NCI-H774 (cell line): Measurements from ENCODE around the gene TMEM26.

Experiments used
- DNase-seq: peaks from one replicate; lab custom pipeline; 2025; lab: John Stamatoyannopoulos, UW

The TMEM26 gene

DNA sequence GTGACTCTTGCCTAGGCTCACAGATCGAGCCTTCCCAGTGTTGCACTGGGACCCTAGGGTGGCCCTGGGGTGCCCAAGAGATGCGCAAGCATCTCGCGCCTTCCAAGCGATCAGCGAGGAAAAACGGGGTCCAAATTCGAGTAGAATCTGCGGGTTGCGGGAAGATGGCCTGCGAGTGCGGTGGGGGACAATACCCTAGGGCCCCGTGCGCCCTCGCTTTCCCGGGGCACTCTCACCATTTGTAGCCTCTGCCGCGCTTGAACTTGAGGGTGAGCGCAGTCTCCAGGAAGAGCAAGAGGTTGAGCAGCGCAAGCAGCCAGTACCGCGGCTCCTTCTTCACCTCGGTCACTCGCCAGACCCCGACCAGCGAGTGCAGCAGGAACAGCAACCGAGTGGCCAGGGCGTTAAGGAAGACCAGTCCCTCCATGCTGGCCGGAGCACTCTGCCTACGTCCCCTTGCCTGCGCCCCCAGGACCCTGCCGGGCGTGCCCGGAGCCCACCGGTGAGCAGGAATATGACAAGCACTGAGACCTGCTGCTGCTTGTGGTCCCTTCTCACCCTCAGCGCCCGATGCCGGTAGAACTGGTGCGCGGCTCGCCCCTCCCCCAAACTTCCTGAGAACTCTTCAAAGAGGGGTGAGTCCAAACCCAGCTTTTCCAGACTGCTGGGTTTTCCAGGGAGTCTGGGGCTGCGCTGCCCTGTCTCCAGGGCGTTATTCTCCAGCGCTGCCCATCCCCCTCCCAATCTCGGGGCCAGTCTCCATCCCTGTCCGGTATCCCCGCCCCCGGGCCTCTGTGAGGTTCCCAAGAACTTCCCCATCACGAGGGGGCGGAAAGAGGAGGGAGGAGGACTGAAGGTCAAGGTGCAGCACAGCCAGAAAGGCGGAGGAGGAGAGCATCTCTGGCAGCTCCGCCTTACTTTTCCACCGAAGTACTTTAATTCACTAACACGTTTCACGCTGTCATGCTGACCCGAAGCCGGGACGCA lies at the start of gene TMEM26:
Gene TMEM26, minus strand, starts transcription at position 727 of the 987 bp plus-strand sequence. Its CDS starts 300 bp downstream, at position 427.
- DNase-seq = no peak

DNA sequence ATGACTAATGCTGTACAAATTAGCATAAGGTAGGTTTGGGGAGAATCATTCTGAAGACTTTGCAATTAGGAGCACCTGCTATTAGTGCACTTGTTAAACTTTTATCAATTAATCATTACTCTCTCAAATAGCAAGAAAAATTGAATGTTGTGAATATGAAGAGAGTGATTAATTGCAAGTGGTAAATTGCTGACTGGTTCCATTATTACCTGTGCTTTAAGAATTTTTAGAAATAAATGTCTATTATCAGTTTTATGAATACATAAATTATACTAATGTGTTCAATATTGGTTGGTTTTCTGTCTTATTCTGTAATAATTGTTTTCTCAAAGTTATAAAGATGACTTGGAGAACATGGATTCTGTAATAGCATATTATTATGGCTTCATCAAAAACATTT lies 47.3 kb upstream of the TMEM26 start:
- DNase-seq = no peak

DNA sequence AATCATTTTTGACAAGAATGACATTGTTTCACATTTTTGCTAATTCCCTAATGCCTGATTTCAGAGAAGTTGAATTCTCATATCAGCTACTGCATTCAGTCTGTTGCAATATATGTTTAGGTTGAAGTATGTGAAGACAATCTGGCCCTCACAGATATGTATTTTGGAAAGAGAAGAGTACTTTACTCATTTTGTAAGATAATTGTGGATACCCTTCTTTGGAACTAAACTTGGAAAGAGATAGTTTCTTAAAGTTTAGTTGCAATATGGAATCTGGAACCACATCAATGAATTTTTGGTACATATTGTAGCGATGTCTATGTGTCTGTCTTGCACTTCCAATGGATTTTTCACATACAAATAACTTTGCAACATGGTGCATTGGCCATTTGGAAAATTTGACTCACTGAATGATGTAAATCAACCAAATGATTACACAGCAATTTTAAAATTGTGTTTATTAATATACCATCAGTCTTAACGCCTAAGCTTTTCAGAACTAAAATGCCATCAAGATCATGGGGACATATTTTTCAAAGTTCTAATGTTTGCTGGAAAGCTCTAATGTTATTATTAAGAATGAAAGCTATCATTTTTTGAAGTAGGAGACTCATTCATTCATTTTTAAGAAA lies 39.3 kb upstream of the TMEM26 start:
- no peak for DNase-seq

DNA sequence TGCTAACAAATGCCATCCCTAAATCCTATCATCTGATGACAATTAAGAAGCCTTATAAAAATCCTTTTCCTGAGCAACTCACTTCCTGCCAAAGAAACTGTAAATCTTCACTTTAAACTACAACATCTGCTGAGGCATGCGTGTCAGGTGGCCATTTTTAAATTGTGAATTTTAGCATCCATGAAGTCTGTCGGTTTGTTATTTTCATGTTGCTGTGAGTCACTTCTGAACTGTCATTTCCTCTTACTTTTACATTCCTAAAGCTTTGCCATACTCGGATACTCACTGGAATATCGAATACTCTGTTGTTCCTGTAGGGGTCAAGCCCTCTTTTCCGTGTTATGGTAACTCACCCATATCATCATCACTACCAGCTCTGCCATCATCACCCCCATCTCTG lies 34.3 kb upstream of the TMEM26 start:
- no peak for DNase-seq

DNA sequence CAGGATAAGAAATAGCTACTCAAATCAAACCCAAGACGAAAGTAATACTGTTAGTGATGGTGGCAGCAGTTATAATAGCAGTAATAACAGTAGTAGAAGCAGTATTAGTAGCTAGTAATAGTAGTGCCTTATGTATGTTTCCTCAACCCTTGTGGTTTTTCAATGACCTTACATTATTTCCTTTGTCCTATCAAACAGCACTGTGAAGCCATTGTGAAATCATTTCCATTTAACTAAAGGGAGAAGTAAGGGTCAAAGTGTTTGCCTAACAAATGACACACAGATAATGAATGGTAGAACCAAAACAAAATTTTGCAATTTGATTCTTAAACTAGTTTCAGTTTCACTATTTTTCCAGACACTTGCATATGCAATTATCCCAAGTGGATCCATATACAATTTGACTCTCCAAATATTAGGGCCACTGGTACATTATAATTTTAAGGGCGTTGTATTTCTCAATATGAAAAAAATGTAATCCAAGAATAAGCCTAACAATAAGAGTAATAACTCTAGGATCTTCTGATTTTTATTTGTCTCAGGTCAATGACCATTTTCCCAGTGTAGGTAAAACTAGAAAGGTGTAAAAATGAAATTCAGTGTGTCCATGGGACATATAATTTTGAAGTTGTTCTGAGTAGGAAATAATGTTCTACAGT lies 33.7 kb upstream of the TMEM26 start:
- DNase-seq = no peak

DNA sequence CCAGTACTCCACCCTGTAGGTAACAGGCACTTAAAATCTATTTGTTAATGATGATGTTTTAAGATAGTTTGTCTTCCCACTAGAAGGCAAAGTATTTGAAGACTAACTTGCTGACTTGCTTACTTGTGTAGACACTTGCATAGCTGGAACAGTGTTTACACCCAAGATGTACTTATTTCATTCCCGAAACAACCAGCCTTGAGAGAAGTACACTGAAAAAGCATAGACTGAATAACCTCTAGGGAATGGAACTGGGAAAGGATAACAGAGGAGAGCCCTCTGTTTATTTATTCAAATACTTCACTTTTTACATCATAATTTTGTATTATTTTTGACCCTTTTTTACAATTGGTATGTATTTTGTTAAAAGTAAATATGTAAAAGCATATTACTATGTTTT lies 33.1 kb upstream of the TMEM26 start:
- DNase-seq = no peak

DNA sequence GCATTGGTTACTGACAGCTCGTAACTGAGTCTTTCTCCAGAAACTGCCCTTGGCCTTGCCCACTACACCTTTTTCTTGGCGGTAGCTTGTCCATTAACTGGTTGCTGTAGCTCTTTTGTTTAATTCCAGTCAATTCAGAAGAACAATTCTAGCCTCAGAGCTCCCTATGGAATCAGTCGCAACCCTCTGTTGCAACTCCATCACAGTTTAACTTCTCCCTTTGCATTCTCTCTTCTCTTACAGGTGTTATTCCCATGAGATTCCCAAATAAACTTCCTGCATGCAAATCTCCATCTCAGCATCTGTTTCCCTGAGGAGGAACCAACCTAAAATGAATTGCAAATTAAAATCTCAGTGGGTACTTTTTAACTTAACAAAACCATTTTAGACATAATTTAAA lies 28.4 kb upstream of the TMEM26 start:
- no peak for DNase-seq

DNA sequence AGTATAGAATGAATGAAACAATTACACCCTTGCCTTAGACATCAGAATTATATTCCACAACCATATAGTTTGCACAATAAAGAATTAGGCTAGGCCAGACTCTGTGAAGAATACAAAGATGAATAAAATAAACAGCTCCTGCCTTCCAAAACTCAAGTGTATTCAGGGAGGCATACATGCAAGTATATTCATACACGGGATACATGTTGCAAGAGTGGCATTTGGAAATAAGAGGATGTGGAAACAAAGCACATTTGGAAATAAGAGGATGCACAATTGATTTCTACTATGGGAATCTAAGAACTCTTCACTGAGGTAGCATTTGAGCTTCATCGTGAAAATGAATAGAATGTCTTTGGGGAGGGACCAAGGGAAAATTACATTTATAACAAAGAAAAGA lies 27.0 kb upstream of the TMEM26 start:
- no peak for DNase-seq

DNA sequence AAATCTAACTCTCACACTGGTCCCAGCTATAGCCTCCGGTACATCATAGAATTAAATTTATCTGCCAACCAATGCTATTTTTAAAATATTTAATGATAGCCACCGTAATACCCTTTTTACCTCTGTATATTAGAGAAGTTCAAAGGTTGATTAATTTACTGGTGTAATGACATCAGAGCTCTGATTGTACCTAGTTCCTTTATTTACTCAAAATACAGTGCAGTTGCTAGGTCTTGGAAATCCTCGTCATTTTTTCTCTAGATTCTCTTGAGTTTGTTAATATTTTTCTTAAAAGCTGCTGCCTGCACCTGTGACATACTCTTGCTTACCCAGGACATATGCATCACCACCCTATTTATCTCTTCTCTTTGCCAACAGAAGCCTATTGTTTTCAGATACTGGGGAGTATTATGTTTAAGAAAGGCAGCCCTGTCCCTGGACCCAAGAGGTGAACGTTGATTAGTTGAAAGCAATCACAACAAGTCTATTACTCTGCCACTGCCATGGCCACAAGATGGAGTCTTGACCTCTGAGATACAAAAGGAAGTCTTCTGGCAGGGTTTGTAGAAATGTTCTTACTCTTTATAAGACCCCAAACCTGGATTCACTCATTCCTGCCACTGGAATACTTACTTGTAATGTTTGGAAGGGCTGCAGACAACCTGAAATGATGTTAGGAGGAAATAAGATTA lies 25.6 kb upstream of the TMEM26 start:
- DNase-seq = no peak

DNA sequence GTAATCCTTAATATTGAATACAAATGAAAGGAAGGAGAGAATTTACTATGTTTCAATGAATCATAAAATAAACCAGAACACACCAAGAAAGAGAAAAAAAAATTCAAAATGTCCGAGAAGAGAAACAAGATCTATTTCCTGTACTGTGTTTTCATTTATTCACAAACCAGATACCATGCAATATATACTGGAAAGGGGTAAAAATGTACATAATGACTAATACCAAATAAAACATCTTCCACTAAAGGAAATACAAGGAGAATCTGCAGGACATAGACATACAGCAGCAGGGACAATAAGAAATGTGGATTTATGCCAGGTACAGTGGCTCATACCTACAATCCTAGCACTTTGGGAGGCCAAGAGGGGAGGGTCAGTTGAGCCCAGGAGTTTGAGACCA lies 24.3 kb upstream of the TMEM26 start:
- no peak for DNase-seq

DNA sequence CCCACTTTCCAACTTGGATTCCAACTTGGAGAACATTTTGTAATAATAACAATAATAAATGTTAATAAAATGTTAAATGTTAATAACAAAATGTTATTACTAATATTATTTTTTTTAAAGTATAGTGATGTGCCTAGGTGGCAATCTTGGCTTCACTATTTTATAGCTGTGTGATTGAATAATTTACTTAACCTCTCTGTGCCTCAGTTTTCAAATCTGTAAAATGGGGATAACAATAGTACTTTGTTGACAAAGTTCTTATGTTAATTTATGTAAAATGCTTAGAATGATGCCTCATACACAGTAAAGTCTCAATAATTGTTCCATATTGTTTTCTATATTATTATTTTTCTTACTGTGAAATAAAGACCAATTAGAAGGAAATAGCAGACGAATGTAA lies 23.3 kb upstream of the TMEM26 start:
- no peak for DNase-seq

DNA sequence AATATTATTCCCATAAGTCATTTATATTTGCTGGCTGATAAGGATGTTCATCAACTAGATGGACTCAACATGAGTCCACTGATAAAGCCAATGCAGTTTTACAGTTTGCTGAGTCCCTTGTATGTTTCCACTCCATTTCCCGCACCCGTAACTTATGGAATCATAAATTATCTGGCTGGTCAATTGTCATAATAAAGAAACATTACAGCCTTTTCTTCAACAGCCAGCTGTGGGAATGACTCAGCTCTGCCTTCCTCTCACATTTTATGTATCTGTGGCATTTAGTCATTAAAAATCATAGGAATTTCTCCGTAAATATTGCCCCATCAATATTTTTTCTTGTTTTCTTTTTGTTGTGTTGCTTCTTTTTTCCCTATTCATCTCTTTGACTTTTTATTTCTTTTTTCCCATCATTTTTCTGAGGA lies 22.3 kb upstream of the TMEM26 start:
- DNase-seq = no peak

DNA sequence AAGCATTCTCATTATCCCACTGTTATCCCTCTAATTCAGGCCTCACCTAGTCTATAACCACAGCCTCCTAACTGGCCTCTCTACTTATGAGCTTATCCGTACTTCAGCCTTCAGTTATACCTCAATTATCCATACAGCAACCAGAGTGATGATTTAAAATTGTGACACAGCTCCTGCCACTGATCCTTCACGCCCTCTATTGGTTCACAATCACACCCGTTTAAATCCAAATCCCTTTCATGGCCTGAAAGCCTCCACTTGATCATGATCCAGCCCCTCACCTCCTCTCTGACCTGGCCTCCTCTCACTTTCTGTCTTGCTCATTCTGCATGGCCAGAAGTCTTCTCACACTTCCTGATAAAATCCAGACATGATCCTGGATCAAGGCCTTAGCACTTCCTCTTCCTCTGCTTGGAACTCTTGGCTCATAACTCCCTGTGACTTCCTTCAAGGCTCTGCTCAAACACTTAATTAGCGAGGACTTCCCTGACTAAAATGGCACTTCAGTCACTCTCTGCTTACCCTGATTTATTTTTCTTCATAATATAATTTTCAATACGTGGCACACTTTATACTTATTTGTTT lies 19.0 kb upstream of the TMEM26 start:
- DNase-seq = no peak

DNA sequence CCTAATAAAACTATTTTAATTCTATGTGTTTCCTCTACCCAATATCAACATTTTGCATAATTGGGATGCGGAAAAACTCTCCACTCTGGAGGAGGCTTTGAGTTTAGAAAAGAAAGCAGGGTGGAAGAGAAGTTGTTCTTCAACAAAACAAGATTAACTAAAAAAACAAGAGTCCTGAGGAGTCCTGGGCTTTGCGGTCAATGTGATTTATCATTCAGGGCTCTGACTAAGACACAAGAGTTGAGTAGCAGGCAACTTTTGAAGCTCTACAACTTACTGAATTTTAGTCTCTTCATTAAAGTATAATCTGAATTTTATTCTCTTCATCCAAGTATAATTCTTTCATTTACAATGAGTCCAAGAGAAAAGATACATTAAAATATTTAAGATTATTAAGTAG lies 18.3 kb upstream of the TMEM26 start:
- no peak for DNase-seq

DNA sequence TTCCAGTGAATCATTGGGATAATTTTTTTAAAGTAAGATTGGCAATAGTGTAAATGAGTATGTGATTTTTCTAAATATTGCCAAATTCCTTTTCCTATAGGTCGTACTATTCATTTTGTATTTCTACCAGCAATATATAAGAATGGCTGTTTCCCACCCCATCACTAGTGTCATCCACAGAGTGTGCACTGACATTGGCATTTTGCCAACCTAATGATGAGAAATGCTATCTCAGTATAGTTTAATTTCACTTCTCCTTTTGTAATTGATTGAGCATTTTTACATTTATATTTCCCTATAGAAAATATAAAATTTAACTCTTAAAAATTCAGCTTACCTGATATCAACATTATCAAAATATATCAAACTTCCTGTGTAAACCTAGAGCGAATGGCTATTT lies 17.6 kb upstream of the TMEM26 start:
- DNase-seq = no peak

DNA sequence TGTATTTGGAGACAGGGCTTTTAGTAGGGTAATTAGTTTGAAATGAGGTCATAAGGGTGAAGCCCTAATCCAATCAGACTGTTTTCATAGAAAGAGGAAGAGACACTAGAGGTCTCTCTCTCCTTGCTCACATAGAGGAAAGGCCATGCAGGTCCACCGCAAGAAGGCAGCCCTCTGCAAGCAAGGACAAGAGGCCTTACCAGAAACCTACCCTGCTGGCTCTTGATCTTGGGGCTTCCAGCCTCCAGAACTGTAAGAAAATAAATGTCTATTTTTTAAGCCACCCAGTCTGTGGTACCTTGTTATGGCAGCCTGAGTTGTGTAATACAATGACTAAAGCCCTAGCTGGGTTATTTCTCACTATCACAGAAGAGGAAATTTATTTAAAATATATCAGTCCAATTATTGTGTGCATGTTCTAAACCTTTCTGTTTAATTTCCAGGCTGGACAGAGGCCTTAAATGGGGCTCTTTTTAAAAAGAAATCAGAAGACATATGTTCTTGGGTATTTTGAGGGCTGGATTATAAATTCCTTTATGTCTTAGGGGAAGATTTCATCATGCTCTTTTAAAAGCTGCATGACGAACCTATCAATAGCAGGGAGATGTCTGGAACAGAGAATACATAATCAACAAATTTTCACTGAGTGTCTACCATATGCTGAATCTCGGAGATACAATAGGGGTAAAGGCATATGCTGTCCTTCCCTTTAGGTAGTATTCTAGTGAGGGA lies 12.9 kb upstream of the TMEM26 start:
- no peak for DNase-seq

DNA sequence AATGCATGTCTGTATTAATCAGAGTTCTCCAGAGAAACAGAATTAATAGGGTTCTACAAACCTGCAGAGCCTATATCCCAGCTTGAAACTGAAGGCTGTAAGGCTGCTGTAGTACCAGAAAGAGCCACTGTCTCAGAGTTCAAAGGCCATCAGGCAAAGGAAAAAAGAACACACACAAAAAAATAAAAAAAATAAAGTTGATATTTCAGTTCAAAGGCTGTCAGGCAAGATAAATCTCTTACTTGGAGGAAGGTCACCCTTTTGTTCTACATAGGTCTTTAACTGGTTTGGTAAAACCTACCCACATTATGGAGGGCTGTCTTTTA lies 12.0 kb upstream of the TMEM26 start:
- no peak for DNase-seq

DNA sequence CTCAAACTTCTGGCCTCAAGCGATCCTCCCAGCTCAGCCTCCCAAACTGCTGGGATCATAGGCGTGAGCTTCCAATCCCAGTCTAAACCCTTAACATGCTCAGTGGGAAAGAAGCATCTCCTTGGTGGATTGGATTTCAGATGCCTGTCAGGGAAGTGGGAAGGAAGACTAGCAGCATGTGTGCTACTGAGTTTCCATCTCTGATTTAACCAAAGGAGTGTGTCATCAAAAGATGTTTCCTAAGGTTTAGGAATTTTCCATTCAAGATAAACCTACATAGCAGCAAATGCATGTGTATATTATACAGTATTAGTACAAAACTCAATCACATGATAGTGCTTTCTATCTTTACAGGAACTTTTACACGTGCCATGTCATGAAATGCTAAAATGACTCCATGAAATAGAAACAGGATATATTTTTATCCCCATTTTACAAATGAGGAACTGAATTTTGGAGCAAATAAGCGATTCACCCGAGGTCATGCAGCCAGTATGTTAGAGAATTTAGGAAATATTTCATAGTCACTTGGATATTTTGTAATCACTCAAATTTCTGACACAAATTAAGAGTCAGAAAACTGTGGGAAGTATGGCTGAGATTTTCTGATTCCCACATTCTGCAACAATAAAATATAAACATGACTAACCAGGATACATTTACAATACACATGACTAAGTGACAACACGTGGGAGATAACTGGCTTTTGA lies 11.4 kb upstream of the TMEM26 start:
- DNase-seq = no peak

DNA sequence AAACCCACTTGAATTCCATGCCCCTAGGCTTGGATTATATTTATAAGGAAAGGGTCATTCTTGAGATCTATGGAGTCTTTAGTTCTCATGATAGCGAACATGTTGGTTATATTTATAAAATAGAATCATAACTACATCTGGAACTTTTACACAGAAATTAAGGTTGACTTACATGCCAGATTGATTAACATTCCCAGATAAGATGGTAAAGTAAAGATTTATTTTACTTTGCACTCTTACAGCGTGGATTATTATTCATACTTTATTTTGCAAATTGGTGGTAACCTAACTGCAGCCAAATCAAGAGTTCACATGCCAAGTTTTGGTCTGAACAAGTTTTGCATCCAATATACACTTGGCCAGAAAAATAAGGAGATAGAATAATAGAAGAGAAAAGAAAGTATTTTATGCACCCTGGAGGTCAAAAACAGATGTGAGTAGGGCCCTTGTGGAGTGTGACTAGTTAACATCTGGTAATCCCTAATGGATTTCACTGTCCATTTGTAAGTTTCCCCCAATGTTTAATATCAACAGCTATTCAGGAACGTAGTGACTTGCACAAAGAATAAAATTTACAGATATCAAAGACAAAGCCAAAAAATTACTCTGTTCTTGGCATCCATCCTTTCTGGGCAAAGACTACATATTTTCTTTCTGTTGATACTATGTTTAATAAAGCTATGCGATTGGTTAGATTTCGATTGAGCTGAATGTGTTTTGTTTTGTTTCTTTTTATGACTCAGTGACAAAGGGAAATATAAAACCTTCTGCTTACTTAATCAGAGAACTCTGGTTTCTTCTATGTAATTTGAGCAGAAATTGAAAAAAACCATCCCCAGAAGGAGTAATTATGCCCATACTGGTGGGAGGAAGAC lies 10.1 kb upstream of the TMEM26 start:
- DNase-seq = no peak

DNA sequence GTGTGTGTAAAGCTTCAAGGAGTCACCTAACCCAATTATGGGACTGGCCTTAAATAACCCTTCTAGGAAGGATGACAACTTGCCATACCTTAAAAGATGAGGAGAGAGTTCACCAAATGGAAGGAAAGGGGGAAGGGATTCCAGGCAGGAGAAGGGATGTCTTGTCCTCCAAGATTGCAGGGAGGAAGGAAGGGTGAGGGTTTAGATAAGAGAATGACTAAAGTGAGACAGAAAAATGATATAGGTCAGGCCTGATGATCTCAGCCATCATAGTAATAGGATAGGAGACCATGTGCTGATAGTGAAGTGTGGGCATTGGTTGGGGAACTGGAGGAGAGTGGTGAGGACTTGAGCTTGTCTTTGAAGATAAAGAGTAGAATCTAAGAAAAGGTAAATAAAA lies 7.7 kb upstream of the TMEM26 start:
- no peak for DNase-seq
